HL-60 (cell line): ENCODE results near the gene SDE2.

ENCODE experiments used
- DNase-seq, 2 experiments: peaks; one replicate each; pipeline ENCODE4 v3.0.0-alpha.2; 2010 to 2020; ENCODE audit warnings: low read depth in 1 of 2, low spot score in 1 of 2
- H3K27ac ChIP-seq: fragments of 250-450 bp; sonication (Bioruptor Pico); replicated peaks from 2 replicates; pipeline ENCODE4 v1.5.1; 2020; ENCODE audit warnings: mild to moderate bottlenecking, moderate library complexity
- H3K27me3 ChIP-seq: fragments of 250-450 bp; sonication (Bioruptor Pico); 2 replicates; pipeline ENCODE4 v1.5.1; 2021; ENCODE audit warnings: mild to moderate bottlenecking, moderate library complexity; ENCODE audit not compliant: insufficient read depth, poor library complexity, severe bottlenecking
- H3K4me3 ChIP-seq: replicated peaks from 2 replicates; pipeline ENCODE4 v1.5.1; 2011; ENCODE audit warnings: mild to moderate bottlenecking, control low read depth, low read length; ENCODE audit not compliant: insufficient read depth
- CTCF ChIP-seq: IDR thresholded peaks from one replicate; pipeline ENCODE4 v1.5.1; 2011; ENCODE audit warnings: low read length, control low read depth, inconsistent platforms; ENCODE audit not compliant: insufficient read depth
- GABPA ChIP-seq: IDR thresholded peaks from 2 replicates; pipeline ENCODE4 v1.6.1; 2012; ENCODE audit warnings: low read depth
- POLR2AphosphoS5 ChIP-seq: IDR thresholded peaks from 2 replicates; pipeline ENCODE4 v1.6.1; 2012; ENCODE audit warnings: low read depth
- REST ChIP-seq: IDR thresholded peaks from 2 replicates; pipeline ENCODE4 v1.6.1; 2012; ENCODE audit warnings: low read depth; ENCODE audit not compliant: insufficient replicate concordance
- SPI1 ChIP-seq: IDR thresholded peaks from 2 replicates; pipeline ENCODE4 v1.6.1; 2012; ENCODE audit warnings: low read depth, mild to moderate bottlenecking, borderline replicate concordance

The SDE2 gene

GRCh38 chr1:225987491-225988316 is 11.4 kb downstream of the SDE2 start:
- Histone ChIP-seq H3K4me3 (no peak overlapping the region), H3K27ac (no peak overlapping the region), H3K27me3 (no peaks in the 10 kb centered on the region)
- no peak for DNase-seq
- TF ChIP-seq SPI1 (no peak), REST (no peak), GABPA (no peak), CTCF (peak; percentile 40), POLR2AphosphoS5 (no peak)

- no peak overlapping the region for H3K4me3 ChIP-seq
- TF ChIP-seq GABPA (no peak), REST (no peak), CTCF (no peak), POLR2AphosphoS5 (no peak), SPI1 (no peak)
- H3K27me3 ChIP-seq = no peaks in the 10 kb centered on the region
- no peak overlapping the region for H3K27ac ChIP-seq
- DNase-seq = no peak
These were observed 17.4 kb downstream of the SDE2 start for GRCh38 chr1:225981714-225982113.

- no peak for DNase-seq
- H3K27ac ChIP-seq = no peak overlapping the region
These were observed 18.9 kb downstream of the SDE2 start for GRCh38 chr1:225980005-225980836.

More at GRCh38 chr1:225980005-225980836, 18.9 kb downstream of the SDE2 start:
- Histone ChIP-seq H3K4me3 (no peak overlapping the region), H3K27me3 (no peaks in the 10 kb centered on the region)
- TF ChIP-seq GABPA (no peak), POLR2AphosphoS5 (no peak), SPI1 (0 out of 2 replicates have a peak, but pooled peaks have one; percentile 5), REST (no peak), CTCF (no peak)
